GM18858 (cell line): ENCODE measurements around the gene PTGES2.

Source experiments
- ATAC-seq: cut with Tn5 transposase; IDR thresholded peaks from one replicate; pipeline ENCODE4 v1.9.1; 2021; ENCODE audit not compliant: unreplicated experiment

PTGES2 gene

DNA sequence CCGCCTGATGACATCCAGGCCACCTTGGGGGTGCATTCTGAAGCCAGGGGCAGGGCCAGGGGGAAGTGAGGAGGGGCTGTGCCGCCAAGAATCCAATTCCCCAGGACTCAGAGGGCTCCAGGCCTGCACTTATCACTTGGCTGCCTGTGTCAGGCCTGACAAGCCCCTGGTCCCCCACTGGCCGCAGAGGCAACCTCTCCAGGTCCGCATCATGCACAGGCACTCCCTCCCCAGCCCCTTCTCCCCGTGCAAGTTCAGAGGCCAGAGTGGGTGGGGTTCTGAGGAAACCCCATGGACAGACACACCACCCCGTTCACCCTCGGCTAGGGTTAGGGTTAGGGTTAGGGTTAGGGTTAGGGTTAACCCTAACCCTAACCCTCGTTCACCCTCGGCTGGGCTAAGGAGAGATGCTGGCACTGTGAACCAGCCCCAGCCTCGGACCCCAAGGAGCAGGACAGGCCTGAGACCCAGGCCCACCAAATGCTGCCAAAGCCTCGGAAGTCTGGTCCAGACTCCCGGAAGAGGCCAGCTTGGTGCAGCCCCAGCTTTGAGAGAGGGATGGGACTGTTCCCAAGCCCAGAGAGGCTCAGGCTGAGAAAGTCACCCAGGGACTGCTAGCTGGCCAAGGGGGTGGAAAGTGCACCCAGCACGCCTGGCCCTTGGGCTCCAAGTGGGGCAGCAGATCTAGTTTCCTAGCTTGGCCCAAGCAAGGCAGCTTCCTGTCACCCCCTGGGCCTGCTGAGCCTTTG is 26.6 kb upstream of the PTGES2 start:
- no peak for ATAC-seq

DNA sequence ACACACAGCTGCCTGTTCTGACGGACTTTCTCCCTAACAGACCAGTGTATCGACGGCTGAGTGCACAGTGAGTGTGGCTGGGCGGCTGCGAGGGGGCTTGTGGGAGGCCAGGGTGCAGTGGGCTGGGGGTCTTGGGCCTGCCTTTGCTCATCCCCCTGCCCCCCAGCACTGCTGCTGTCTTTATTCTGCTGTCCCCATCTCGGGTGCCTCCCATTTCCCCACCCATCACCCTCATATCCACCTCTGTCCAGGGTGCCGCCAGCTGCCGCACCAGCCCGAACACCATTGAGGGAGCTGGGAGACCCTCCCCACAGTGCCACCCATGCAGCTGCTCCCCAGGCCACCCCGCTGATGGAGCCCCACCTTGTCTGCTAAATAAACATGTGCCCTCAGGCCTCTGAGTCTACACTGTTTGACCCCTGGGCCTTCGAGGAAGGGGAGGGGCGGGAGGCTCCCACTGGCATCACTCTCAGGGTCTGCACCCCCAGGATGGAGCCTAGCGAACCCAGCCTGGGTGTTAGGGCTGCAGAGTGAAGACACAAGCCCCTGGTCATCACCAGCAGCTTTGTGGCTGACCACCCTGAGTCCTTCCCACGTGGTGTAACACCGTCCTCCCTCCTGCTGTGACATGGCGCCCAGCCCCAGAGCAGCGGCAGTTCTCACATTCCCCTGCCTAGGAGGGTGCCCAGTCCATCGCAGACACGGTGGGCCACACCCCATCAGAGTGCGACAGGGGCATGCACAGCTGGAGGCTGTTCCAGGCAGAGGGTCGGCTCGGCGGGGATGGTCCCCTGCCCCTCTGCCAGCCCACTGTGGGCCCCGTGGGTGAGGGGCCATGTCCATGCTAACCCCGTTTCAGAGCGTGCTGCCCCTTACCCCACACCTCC is 25.8 kb upstream of the PTGES2 start:
- no peak for ATAC-seq

DNA sequence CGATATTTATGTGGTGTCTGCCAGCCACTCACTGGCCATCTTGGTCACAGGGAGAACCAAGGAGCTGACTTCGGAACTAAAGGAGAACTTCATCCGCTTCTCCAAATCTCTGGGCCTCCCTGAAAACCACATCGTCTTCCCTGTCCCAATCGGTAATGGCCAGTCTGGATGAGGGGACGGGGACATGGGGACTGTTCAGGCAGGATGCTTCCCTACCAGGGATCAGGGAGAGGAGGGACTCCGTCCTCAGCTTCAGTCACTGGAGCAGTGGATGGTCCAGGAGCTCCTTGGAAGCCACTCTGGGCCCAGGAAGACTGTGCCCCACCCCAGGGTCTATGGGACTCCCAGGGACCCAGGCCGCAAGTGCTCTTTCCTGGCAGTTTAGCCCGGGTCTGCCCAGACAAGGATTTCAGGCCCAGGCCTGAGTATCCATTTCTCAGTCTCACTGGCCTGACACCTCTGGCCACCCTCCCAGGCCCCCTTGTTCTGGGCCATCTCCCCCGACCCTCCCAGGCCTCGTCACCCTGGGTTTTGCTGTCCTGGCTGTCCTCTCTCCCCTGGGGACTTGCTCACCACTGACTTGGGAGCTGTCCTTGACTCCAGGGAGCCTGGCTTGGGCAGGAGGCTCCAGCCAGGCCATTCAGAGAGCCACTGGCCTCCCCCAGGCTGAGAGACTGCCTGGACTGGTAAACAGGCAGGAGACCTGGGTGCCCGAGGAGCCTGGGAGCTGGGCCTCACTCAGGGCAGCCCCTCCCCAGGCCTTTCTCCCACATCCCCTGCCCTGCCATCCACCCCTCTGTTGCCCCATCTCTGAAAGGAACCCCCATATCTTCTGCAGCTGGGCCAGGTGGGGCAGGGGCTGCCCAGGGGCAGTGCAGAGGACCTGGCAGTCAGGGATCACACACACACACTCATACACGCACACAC is 24.9 kb upstream of the PTGES2 start:
- no peak for ATAC-seq

DNA sequence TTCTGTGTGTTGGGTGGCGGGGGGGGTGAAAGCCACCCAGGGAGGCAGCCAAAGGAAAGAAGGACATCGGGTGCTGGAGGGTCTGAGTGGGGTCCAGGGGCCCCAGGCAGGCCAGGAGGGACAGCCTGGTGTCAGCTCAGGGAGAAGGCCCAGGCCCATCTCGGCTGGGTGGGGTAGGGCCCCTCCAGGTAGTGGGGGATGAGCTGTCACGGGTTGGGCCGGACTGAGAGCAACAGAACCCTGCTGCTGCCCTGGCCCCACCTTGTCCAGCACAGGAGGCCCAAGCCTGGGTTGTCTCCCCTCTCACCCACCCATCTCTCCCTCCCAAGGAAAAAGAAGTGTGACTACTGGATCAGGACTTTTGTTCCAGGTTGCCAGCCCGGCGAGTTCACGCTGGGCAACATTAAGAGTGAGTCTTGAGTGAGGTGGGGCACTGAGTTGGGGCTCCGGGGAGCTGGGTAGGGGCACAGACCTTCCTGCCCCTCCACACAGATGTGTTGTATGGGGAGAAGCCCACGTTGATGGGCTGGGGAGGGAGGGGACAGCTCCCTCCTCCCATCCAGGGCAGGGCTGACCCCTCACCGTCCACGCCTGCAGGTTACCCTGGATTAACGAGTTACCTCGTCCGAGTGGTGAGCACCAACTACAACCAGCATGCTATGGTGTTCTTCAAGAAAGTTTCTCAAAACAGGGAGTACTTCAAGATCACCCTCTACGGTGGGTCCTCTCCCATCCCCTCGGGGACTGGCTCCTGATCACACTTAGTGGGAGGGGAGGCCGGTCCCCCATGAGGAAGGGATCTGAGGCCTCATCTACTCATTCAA is 24.0 kb upstream of the PTGES2 start:
- no peak for ATAC-seq

DNA sequence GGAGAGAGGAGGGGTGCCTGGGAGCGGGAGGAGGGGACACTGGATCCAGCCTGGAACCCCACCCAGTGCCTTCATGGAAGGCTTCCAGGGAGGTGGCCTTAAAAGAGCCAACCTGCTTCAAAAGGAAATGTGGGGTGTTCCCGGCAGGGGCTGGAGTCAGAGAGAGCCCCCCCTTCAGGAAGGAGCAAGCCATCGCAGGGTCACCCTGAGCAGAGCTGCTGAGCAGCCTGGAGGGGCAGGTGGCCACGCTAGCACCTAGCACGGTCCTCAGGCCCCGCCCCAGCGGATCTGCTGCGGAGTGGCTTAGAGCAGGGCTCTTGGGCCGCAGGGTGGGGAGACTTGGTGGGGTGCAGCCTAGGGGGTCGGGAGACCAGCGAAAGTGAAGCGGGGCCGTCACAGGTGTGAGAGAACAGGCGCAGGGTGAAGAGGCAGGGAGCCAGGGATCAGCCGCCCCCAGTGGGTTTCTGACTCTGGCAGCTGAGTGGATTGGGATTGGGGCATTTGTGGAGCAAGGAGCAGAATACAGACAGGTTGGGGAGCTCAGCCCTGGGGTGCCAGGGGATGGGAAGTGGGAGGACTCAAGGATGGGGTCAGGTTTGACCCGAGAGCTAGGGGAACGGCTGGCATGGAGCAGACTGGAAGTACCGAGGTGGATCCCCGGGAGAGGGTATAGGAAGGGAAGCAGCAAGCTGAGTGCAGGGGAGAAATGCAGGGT is 23.2 kb upstream of the PTGES2 start:
- no peak for ATAC-seq

DNA sequence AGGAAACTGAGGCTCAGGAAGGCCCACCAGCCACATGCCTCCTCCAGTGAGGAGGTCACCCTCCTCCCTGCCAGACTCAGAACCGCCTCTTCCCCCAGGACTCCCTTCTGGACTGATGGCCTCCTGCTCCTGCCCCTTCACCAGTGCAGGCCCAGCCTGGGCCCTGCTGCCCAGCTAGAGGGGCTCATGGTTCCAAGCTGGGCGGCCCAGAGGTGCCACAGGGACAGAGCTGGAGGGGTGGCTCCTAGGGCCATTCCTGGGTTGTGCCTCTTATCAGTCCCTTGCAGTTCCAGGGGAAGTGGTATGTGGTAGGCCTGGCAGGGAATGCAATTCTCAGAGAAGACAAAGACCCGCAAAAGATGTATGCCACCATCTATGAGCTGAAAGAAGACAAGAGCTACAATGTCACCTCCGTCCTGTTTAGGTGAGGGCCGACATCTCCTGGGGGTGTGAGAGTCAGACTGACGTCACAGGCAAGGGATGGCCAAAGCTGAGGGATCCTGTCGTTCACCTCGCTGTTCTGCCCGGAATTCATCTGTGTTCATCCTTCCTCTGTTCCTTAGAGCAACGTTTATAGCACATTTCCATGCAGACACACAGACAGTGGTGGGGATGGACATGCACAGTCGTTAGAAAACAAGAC is 22.5 kb upstream of the PTGES2 start:
- ATAC-seq = no peak

DNA sequence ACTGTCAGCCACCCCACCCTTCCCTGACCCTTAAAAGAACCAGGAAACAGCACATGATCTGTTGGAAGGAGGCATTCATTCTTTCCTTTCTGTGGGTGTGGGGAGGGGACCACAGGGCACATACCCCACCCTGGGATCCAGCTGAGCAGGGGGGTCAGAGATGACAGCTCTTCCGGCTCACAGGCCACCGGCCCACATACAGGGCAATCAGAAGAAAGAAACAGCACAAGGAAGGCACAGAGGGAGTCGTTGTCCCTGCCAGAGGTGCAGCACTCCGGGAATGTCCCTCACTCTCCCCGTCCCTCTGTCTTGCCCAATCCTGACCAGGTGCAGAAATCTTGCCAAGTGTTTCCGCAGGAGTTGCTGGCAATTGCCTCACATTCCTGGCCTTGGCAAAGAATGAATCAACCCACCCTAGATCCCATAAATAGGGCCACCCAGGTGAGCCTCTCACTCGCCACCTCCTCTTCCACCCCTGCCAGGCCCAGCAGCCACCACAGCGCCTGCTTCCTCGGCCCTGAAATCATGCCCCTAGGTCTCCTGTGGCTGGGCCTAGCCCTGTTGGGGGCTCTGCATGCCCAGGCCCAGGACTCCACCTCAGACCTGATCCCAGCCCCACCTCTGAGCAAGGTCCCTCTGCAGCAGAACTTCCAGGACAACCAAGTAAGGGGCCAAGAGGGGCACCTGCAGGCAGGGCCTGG is 21.6 kb upstream of the PTGES2 start, which contains the start of gene LCN2:
Gene LCN2, plus strand, starts transcription at position 453 of the 701 bp plus-strand sequence. Its CDS starts 73 bp downstream, at position 526.
- no peak for ATAC-seq

DNA sequence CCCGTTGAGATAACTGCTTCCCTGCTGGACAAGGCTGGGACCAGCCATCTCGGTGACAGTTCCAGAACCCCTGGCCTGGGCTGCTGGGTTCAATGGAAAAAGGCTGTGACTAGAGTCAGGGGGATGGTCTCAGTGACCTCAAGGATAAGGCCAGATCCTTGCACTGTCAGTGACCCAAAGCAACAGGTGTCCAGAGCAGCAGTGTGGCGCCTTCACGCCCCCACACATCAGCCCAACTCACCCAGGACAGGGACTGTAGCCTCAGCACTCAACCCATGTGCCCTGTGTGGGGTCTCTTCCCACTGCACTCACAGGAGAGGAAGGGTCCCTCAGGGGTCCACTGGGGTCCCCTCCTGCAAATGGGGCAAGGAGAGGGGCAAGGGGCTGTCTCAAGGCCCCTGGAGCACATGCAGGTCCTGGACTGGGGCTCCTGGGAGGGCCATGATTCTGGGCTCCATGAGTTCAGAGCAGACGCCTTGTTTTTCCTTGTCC is 21.0 kb upstream of the PTGES2 start:
- no peak for ATAC-seq

DNA sequence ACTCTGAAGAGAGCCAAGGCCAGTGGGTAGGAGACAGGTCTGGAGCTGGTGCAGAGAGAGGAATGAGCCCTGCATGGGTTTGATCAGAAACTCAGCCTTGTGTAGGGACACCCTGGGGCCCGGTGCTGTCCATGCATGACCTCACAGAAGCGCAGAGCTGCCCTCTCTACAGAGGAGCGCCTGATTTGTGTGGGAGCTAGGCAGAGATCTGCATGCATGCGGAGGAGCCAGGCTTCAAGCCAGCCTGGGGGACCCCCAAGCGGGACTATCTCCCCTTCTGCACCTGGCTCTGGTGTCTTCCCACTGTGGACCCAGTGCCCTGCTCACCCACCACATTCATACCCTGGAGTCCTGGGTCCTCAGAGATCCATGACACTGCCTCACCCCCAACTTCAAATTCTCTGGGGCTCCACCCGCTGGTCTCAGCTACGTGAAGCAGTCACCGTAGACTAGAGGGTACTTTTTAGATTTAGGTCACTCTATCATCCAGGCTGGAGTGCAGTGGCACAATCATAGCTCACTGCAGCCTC is 19.1 kb upstream of the PTGES2 start:
- ATAC-seq = no peak

DNA sequence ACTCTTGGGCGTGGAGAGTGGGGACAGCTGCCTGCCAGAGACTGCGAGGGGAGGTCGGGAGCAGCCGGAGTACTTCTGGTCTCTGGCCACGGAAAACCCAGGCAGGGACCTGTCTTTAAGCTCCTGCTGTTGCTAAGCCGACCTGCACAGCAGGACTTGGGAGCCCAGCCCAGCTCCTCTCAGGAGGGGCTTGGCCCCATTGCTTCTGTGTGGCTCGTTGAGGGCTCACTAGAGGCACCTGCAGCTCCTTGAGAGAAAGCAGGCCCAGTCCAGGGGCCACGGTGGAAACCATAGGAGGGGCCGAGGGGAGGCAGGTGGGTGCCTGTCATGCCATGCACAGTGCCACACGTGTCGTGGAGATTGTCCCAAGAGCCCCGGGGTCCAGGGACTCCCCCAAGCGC is 18.4 kb upstream of the PTGES2 start:
- ATAC-seq = no peak

DNA sequence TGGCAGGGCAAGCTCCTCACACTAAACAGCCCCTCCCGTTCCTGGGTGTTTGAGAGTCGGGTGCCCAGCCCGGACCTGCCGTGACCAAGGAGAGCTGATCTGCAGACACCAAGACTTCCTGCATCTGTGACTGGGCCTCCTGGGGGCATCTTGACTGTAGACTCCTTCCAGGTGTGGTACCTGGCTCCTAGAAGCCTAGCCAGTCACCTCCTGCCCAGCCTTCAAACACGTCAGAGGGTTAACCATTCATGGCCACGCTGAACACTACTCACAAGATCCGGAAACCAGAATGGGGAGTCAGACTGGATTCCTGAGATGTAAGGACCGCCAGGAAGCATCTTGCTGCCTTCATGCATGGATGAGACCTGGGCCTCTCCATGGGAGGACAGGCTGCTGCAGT is 18.0 kb upstream of the PTGES2 start:
- no peak for ATAC-seq

DNA sequence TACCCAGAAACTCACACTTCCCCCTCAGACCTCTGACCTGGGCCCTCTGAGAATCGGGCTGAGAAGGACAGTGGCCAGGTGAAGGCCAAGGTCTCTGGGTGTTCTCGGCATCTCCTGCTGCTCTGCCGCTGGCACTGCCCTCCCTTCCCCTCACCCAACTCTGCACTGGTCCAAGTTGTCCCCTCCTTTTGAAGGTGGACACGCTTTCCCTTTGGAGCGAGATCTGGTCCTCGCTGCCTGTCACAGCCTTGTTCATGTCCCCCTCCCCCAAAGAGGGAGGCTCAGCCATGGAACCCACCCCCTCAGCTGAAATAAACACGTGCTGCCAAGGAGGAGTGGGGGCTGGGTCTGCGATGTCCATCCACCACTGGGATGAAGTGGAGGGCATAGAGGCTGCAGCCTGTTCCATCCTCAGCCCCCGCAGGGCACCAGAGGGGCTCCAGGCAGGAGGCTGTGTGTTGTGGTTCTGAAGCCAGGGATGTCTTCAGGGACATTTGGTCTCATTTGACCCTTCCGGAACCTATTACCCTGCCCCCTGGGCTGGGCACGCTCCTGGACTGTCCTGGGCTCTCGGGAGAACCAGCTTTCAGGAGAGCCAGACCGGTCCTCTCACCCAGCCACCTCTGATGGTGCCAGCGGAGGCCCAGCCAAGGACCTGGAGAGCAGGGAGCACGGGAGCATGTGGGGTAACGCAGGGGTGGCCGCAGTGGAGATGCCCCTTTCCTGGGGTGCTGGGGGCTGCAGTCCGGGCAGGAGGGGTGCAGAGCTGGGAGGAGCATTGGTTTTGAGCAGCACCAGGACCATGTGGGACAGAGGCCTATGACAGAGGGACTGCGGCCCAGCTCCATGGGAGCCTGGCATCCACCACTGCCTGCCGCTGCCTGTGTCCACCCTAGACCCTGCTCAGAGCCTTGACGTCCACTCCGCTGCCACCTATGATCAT is 17.0 kb upstream of the PTGES2 start:
- ATAC-seq = no peak

DNA sequence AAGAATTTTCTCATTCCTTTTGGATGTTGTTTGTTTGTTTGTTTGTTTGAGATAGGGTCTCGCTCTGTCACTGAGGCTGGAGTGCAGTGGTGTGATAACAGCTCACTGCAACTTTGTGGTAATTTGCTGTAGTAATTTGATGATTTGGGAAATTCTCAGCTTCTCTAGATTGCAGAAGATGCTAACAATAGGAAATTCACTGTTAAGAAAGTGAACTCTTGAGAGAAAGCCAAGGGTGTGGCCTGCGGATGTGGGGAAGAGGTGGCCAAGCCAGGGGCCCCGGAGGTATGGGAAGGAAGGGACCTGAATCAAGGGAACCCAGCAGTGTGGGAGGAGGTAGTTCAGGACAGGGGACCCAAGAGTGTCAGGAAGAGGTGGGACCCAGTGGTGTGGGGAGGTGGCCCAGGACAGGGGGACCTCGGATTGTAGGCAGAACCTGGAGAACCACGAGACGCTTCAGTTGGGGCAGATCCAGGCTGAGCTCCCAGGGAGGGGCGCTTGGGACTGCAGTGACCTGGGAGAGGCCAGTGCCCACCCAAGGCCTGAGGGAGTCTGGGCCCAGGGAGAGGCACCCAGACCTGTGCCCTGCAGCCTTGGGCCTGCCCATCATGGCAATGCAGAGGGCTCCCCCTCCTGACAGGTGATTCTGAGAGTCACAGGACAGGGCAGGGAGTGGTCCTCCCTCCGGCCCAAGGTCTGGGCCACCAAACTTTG is 16.2 kb upstream of the PTGES2 start:
- no peak for ATAC-seq

DNA sequence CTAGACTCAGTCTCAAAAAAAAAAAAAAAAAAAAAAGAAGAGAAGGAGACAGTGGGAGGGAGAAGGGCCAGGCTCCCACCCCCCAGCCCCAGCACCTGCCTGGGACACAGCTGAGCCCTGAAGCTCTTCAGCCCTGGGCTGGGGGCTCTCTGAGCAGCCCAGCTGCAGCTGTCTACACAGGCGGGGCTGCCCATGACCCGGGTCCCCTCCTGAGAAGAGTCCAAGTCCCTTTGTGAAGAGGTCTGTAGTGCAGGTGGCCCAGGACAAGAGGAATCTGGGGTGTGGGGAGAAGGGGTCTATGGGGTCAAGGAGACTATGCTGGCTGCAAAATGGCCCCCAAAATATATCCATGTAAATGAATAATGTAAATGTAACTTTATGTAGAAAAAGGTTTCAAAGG is 15.1 kb upstream of the PTGES2 start:
- no peak for ATAC-seq

DNA sequence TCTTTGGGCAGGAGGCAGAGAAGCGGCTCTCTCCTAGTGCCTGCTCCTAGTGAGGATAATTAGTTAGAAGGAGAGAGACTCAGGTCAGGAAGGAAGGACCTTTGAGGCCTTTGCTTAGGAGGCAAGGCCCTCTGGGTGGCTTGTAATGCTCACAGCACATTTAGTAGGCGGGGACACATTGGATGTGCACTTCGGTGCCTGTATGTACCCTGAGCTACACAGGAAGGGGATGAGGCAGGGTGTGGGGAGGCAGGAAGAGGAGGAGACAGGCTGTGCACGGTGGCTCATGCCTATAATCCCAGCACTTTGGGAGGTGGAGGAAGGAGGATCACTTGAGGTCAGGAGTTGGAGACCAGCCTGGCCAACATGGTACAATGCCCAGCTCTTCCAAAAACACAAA is 14.5 kb upstream of the PTGES2 start:
- no peak for ATAC-seq

DNA sequence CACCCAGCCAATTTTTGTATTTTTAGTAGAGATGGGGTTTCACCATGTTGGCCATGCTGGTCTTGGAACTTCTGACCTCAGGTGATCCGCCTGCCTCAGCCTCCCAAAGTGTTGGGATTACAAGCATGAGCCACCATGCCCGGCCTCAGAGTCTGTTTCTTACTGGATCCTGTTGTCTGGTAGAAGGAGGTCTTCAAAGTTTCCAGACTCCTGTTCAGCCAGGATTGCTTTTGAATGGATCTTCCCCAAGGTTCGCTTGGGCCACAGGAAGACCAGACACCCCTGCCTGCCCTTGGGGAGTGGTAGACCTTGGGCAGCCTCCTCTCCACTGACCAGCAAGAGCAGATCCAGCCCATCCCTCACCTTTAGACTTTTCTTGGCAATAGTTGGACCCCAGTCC is 14.1 kb upstream of the PTGES2 start:
- no peak for ATAC-seq
